IPS-18c (cell line): ENCODE data around the gene RNF112.

ENCODE experiments used
- H3K4me3 ChIP-seq: 2 replicates; pipeline ENCODE4 v1.7.0; 2013; ENCODE audit warnings: low read depth, mild to moderate bottlenecking, low read length, moderate library complexity; ENCODE audit not compliant: insufficient read depth
- H3K9me3 ChIP-seq: one replicate; pipeline ENCODE4 v1.6.1; 2013; ENCODE audit warnings: mild to moderate bottlenecking, low read length, moderate library complexity; ENCODE audit not compliant: control insufficient read depth, insufficient read depth

The RNF112 gene

GRCh38 chr17:19401321-19402010 lies 9.6 kb upstream of the RNF112 start:
- Histone ChIP-seq H3K4me3 (no peak overlapping the region), H3K9me3 (no peaks in the 10 kb centered on the region)

- no peaks in the 10 kb centered on the region for H3K9me3 ChIP-seq
- no peak overlapping the region for H3K4me3 ChIP-seq
These were observed 8.9 kb upstream of the RNF112 start for GRCh38 chr17:19402171-19402570.

GRCh38 chr17:19403021-19403420 lies 8.0 kb upstream of the RNF112 start:
- H3K9me3 ChIP-seq: no peaks in the 10 kb centered on the region

GRCh38 chr17:19404264-19404663 lies 6.8 kb upstream of the RNF112 start:
- H3K9me3 ChIP-seq: no peaks in the 10 kb centered on the region

More at GRCh38 chr17:19403021-19403420, 8.0 kb upstream of the RNF112 start:
- no peak overlapping the region for H3K4me3 ChIP-seq

GRCh38 chr17:19405114-19405513 lies 5.9 kb upstream of the RNF112 start:
- Histone ChIP-seq H3K9me3 (no peaks in the 10 kb centered on the region), H3K4me3 (no peak overlapping the region)

More at GRCh38 chr17:19404264-19404663, 6.8 kb upstream of the RNF112 start:
- H3K4me3 ChIP-seq: no peak overlapping the region

GRCh38 chr17:19407601-19408345 lies 3.3 kb upstream of the RNF112 start:
- H3K4me3 ChIP-seq: no peak overlapping the region

GRCh38 chr17:19408346-19408710 lies 2.7 kb upstream of the RNF112 start:
- Histone ChIP-seq H3K4me3 (no peak overlapping the region), H3K9me3 (no peaks in the 10 kb centered on the region)

More at GRCh38 chr17:19407601-19408345, 3.3 kb upstream of the RNF112 start:
- no peaks in the 10 kb centered on the region for H3K9me3 ChIP-seq

GRCh38 chr17:19409066-19409465 lies 2.0 kb upstream of the RNF112 start:
- Histone ChIP-seq H3K9me3 (no peaks in the 10 kb centered on the region), H3K4me3 (no peak overlapping the region)

GRCh38 chr17:19409509-19409908 lies 1.5 kb upstream of the RNF112 start:
- no peaks in the 10 kb centered on the region for H3K9me3 ChIP-seq
- H3K4me3 ChIP-seq: no peak overlapping the region

- Histone ChIP-seq H3K9me3 (no peaks in the 10 kb centered on the region), H3K4me3 (no peak overlapping the region)
These were observed 941 bp upstream of the RNF112 start for GRCh38 chr17:19410091-19410490.

GRCh38 chr17:19411631-19412030 lies 599 bp downstream of the RNF112 start:
- H3K4me3 ChIP-seq: no peak overlapping the region

GRCh38 chr17:19412510-19412909 lies 1.5 kb downstream of the RNF112 start:
- no peaks in the 10 kb centered on the region for H3K9me3 ChIP-seq

More at GRCh38 chr17:19411631-19412030, 599 bp downstream of the RNF112 start:
- no peaks in the 10 kb centered on the region for H3K9me3 ChIP-seq

GRCh38 chr17:19412984-19413383 lies 2.0 kb downstream of the RNF112 start:
- Histone ChIP-seq H3K9me3 (no peaks in the 10 kb centered on the region), H3K4me3 (no peak overlapping the region)

More at GRCh38 chr17:19412510-19412909, 1.5 kb downstream of the RNF112 start:
- no peak overlapping the region for H3K4me3 ChIP-seq

GRCh38 chr17:19413761-19414160 lies 2.7 kb downstream of the RNF112 start:
- Histone ChIP-seq H3K9me3 (no peaks in the 10 kb centered on the region), H3K4me3 (no peak overlapping the region)

- Histone ChIP-seq H3K9me3 (no peaks in the 10 kb centered on the region), H3K4me3 (no peak overlapping the region)
These were observed 3.6 kb downstream of the RNF112 start for GRCh38 chr17:19414396-19415280.

- H3K9me3 ChIP-seq: no peaks in the 10 kb centered on the region
- no peak overlapping the region for H3K4me3 ChIP-seq
These were observed 4.3 kb downstream of the RNF112 start for GRCh38 chr17:19415311-19415710.
